GM19351 (cell line): Measurements from ENCODE around the gene HPS1.

Experiments
- ATAC-seq: cut with Tn5 transposase; IDR thresholded peaks from one replicate; pipeline ENCODE4 v1.9.1; 2021; ENCODE audit warnings: mild to moderate bottlenecking, moderate library complexity; ENCODE audit not compliant: unreplicated experiment

HPS1 gene

GRCh38 chr10:98415731-98416119 is 31.0 kb downstream of the HPS1 start:
- no peak for ATAC-seq

DNA sequence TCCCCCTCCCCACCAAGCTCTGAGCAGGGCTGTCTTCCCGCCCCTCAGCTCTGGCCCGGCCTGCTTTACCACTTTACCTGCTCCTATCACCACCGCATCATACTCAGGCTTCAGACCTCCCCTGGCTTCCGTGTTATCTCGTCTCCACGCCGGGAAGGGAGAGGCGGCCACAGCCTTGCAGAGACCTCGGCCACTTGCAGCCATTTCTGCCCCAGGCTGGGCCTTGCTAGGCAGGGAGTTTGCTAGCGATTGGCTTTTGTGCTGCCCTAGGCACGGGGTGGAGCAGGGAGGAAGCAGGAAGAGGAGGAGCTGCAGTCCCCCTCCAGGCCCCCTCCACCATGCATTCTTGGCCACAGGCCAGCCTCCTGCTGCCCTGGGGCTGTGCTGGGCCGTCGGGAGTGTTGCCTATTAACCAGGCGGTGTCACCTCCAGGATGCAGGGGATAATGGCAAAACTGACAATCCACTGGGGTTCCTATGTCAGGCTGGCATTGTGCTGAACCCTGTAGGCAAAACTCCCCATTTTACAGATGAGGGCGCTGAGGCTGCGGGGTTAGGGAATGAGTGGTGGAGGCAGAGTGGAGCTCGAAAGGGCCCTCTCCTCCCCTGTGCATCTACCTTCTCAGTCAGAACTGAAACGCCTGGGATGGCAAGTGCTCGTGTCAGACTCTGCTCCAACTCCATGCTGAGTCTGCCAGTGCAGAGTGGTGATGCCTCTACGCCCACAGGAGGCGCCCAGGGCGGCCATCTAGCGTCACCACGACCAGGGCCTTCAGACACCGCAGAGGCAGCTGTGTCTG is 31.6 kb downstream of the HPS1 start, which contains the start of gene PYROXD2:
TSS of gene PYROXD2 (minus strand) at position 251 of the 799 bp plus-strand sequence. CDS start at position 204, 47 bp downstream.
- no peak for ATAC-seq

GRCh38 chr10:98414578-98414931 is 32.2 kb downstream of the HPS1 start:
- no peak for ATAC-seq

GRCh38 chr10:98411768-98412167 is 35.0 kb downstream of the HPS1 start:
- no peak for ATAC-seq

DNA sequence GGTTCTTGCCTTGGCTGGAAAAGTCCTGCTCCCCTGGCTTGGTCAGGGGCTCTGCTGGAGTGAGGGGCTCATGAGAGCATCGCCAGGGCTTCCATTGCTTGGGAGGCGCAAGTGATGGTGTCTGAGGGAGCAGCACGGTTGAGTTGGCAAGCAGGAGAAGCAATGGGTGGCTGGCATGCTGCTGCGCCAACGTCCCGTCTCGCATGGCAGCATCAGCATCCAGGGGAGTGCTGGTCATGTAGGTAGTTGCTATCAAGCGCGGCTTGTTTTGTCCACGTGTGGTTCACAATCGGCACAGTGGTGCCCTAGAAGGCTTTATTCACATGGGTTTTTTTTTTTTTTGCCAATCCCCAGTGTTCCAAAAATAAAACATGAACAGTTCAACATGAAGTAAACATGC is 35.6 kb downstream of the HPS1 start:
- no peak for ATAC-seq

- ATAC-seq: no peak
These were observed 36.0 kb downstream of the HPS1 start for GRCh38 chr10:98410759-98411158.

GRCh38 chr10:98410135-98410743 is 36.5 kb downstream of the HPS1 start:
- no peak for ATAC-seq

DNA sequence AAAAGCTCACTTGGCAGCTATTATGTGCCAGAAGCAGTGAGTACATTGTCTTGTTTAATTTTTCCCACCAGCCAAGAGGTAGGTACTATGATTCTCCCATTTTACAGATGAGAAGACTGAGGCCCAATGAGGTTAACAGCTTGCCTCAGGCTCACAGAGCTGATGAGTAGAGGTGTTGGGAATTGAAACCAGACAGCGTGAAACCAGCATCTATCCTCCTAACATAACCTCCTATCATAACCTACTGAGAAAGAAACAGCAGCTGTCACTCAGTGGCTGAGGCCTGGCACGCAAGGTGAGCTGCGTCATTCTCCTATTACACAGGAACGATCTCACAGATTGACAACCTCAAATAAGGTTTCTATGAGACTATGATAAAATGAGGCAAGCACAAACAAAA is 37.9 kb downstream of the HPS1 start:
- no peak for ATAC-seq

- ATAC-seq: no peak
These were observed 38.9 kb downstream of the HPS1 start for GRCh38 chr10:98407744-98408241.

GRCh38 chr10:98407017-98407743 is 39.6 kb downstream of the HPS1 start:
- ATAC-seq: no peak

GRCh38 chr10:98405422-98405821 is 41.3 kb downstream of the HPS1 start:
- ATAC-seq: no peak

DNA sequence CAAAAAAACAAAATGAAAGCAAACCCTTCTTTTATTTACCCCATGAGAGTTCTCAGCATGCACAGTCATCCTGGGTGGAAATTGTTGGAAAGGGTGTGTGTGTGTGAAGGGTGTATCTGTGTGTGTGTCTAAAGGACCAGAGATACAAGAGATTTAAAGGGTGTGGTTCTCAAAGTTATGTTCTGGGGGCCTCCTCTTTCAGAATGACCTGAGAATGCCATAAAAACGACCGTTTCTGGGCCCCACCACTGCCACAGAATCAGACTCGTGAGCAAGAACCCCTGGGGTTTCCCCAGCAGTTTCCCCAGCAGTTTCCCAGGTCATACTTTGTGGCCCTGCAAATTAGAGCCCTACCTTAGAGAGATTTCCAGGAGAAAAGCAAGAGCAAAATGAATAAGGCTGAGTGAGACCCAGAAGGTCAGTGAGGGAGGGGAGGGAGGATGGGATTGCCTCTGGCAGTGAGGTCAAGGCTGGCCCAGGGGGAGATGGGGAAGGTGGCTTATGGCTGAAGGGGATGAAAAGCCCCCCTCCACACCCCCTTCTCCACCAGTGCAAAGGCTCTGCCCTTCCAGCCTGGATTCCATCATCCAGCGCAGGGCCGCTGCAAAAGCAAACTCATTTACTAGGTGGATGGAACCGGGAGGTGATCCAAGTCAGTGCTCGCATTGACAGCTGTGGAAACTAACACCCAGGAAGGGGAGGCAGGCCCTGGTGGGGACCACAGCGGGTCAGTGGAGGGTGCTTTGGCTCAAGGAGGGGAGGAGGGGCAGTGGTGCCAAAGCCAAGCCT is 42.0 kb downstream of the HPS1 start:
- ATAC-seq: peak; percentile 73

- ATAC-seq: no peak
These were observed 42.8 kb downstream of the HPS1 start for GRCh38 chr10:98403812-98404504.

- ATAC-seq: no peak
These were observed 43.6 kb downstream of the HPS1 start for GRCh38 chr10:98402931-98403718.

- ATAC-seq: no peak
These were observed 44.3 kb downstream of the HPS1 start for GRCh38 chr10:98402478-98402877.

- ATAC-seq: no peak
These were observed 46.3 kb downstream of the HPS1 start for GRCh38 chr10:98400482-98400881.

GRCh38 chr10:98399784-98400183 is 47.0 kb downstream of the HPS1 start:
- no peak for ATAC-seq

- ATAC-seq: no peak
These were observed 49.6 kb downstream of the HPS1 start for GRCh38 chr10:98397089-98397600.
